SK-N-MC (cell line): Measurements from ENCODE around the gene DONSON.

Source experiments
- EZH2 ChIP-seq: fragments of 200-600 bp; sonication (generic); IDR thresholded peaks from one replicate; pipeline ENCODE4 v1.6.1; 2017; ENCODE audit warnings: antibody characterized with exemption
- FOXP2 ChIP-seq: optimal IDR thresholded peaks from 2 replicates; pipeline ENCODE3; 2011; ENCODE audit warnings: mild to moderate bottlenecking, moderate library complexity; ENCODE audit not compliant: insufficient read depth; ENCODE audit errors: extremely low read length, control extremely low read depth
- POLR2AphosphoS5 ChIP-seq: IDR thresholded peaks from 2 replicates; pipeline ENCODE4 v1.6.1; 2012; ENCODE audit warnings: mild to moderate bottlenecking, low read depth, low read length, borderline replicate concordance

DNA sequence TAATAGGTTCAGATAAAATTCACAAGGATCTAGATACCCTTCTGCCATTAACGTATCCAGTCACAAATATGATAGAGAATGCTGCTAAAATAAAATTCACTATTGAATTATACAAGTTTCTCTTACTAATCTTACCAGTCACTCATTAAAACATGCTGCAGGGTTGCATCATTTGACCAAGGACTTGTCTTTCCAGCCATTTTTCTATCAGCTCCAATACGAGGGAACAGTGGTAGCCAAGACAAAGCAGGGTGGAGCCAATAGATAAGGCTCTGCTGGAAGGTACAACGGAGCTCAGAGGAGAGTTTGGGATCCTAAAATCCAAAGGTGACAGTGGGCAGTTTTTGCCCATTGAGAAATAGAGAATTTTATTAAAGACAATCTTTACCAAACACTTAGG, 4.0 kb downstream of the DONSON start:
- TF ChIP-seq EZH2 (no peak), POLR2AphosphoS5 (no peak), FOXP2 (no peak)
